Neural cell (in vitro differentiated cells): Measurements from ENCODE around the gene HIBADH. TPM values are rescaled to one million over a fixed set of nuclear protein-coding genes. Genes with fewer than 3 reads are reported as not detected.

Experiments
- H2AFZ ChIP-seq: fragments of 200-600, 300-800 bp; sonication (generic), shearing (Covaris generic); 2 replicates; pipeline ENCODE4 v1.6.0; 2014; ENCODE audit warnings: low read depth, mild to moderate bottlenecking, antibody characterized with exemption, low read length, moderate library complexity
- H3F3A ChIP-seq: fragments of 200-600 bp; shearing (Covaris generic); 2 replicates; pipeline ENCODE4 v1.6.1; 2016; ENCODE audit warnings: mild to moderate bottlenecking, moderate library complexity, mixed read lengths, antibody characterized with exemption, low read length; ENCODE audit not compliant: insufficient read depth, poor library complexity, severe bottlenecking
- H3K27ac ChIP-seq: fragments of 200-600, 300-800 bp; sonication (generic), shearing (Covaris generic); 2 replicates; pipeline ENCODE4 v1.5.1; 2014; ENCODE audit warnings: mild to moderate bottlenecking, low read length, moderate library complexity
- H3K27me3 ChIP-seq: fragments of 300-800, 200-600 bp; sonication (generic), shearing (Covaris generic); 2 replicates; pipeline ENCODE4 v1.6.0; 2014; ENCODE audit warnings: mild to moderate bottlenecking, low read depth, low read length, moderate library complexity; ENCODE audit not compliant: insufficient read depth
- H3K36me3 ChIP-seq: fragments of 300-800, 200-600 bp; sonication (generic), shearing (Covaris generic); 2 replicates; pipeline ENCODE4 v1.5.1; 2014; ENCODE audit warnings: mild to moderate bottlenecking, antibody characterized with exemption, low read length, moderate library complexity; ENCODE audit not compliant: insufficient read depth
- H3K4me2 ChIP-seq: fragments of 300-800, 200-600 bp; sonication (generic), shearing (Covaris generic); 2 replicates; pipeline ENCODE4 v1.6.0; 2014; ENCODE audit warnings: mild to moderate bottlenecking, low read length
- H3K4me3 ChIP-seq: fragments of 300-800, 200-600 bp; sonication (generic), shearing (Covaris generic); 2 replicates; pipeline ENCODE4 v1.5.1; 2014; ENCODE audit warnings: mild to moderate bottlenecking, low read length, moderate library complexity
- H3K79me2 ChIP-seq: fragments of 200-600 bp; shearing (Covaris generic); replicated peaks from 2 replicates; pipeline ENCODE4 v1.6.0; 2014; ENCODE audit warnings: mild to moderate bottlenecking, low read length, moderate library complexity; ENCODE audit not compliant: insufficient read depth
- H3K9ac ChIP-seq: fragments of 300-800, 200-600 bp; sonication (generic), shearing (Covaris generic); 2 replicates; pipeline ENCODE4 v1.6.1; 2016; ENCODE audit warnings: mild to moderate bottlenecking, low read length, mixed read lengths
- H3K9me2 ChIP-seq: fragments of 200-600 bp; shearing (Covaris generic); 2 replicates; pipeline ENCODE4 v1.6.1; 2016; ENCODE audit warnings: mild to moderate bottlenecking, low read length, mixed read lengths; ENCODE audit not compliant: insufficient read depth
- H3K9me3 ChIP-seq: fragments of 200-600, 300-800 bp; sonication (generic), shearing (Covaris generic); 2 replicates; pipeline ENCODE4 v1.6.1; 2016; ENCODE audit warnings: mild to moderate bottlenecking, mixed run types, low read length, moderate library complexity, mixed read lengths
- H4K20me1 ChIP-seq: fragments of 200-600 bp; shearing (Covaris generic); 2 replicates; pipeline ENCODE4 v1.6.1; 2016; ENCODE audit warnings: mild to moderate bottlenecking, mixed run types; ENCODE audit not compliant: insufficient read depth
- EP300 ChIP-seq: fragments of 450-650 bp; conservative IDR thresholded peaks from 2 replicates; pipeline ENCODE4 v1.6.1; 2014; ENCODE audit warnings: antibody characterized with exemption, mild to moderate bottlenecking, moderate library complexity; ENCODE audit not compliant: poor library complexity, severe bottlenecking
- EZH2 ChIP-seq: fragments of 200-600, 300-800 bp; shearing (Covaris generic), sonication (generic); IDR thresholded peaks from 2 replicates; pipeline ENCODE4 v1.6.1; 2014; ENCODE audit warnings: antibody characterized with exemption, low read length, borderline replicate concordance, mild to moderate bottlenecking; ENCODE audit not compliant: insufficient read depth, poor library complexity, severe bottlenecking
- MXI1 ChIP-seq: fragments of 450-650 bp; conservative IDR thresholded peaks from 2 replicates; pipeline ENCODE4 v1.6.1; 2014; ENCODE audit warnings: antibody characterized with exemption, mild to moderate bottlenecking; ENCODE audit not compliant: poor library complexity, severe bottlenecking
- POLR2AphosphoS5 ChIP-seq: IDR thresholded peaks from 2 replicates; pipeline ENCODE4 v1.6.1; 2012
- RAD21 ChIP-seq: fragments of 450-650 bp; conservative IDR thresholded peaks from 2 replicates; pipeline ENCODE4 v1.6.1; 2014; ENCODE audit warnings: antibody characterized with exemption, mild to moderate bottlenecking, moderate library complexity
- SMC3 ChIP-seq: fragments of 450-650 bp; conservative IDR thresholded peaks from 2 replicates; pipeline ENCODE4 v1.6.1; 2014; ENCODE audit warnings: antibody characterized with exemption, mild to moderate bottlenecking, moderate library complexity; ENCODE audit not compliant: poor library complexity
- TAF1 ChIP-seq: IDR thresholded peaks from 2 replicates; pipeline ENCODE4 v1.6.1; 2012; ENCODE audit warnings: low read depth
- polyA plus RNA-seq: library from polyadenylated mRNA; depleted of rRNA; stranded (reverse); fragments of >200 nt; gene quantifications from 2 replicates; pipeline ENCODE4 v1.2.3, GENCODE V29; 2014
- TF ChIP-seq, protein P1 (sequence below): IDR thresholded peaks from 2 replicates; pipeline ENCODE4 v1.6.1; 2012; ENCODE audit warnings: borderline replicate concordance
- TF ChIP-seq, protein P2 (sequence below): fragments of 450-650 bp; IDR thresholded peaks from 2 replicates; pipeline ENCODE4 v1.5.1; 2014; ENCODE audit warnings: antibody characterized with exemption, mild to moderate bottlenecking, moderate library complexity; ENCODE audit not compliant: poor library complexity, severe bottlenecking

The HIBADH gene
- polyA plus RNA-seq, 1 donor from 2014 or later, result 14.4 TPM

DNA sequence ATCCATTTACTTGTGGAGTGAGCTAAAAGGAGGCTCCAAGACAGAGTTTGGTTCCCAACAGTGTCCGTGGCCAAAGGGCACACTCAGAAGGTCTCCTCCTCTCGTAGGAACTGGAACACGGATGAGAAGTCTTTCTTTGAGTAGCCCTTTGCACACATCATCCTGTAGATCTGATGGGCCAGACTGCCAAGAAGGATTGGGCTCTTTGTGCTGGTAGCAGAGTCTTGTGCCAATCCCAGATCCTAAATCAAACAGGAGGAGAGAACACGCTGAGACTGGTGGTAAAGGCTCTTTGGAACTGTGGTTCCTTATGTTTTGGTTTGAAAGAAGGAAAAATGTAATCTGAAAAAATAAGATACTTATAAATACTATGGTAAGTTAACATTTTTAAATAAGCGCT, 136.6 kb downstream of the HIBADH start:
- Histone ChIP-seq H4K20me1 (no peaks in the 10 kb centered on the region), H3K9ac (no peak overlapping the region), H3F3A (no peaks in the 10 kb centered on the region), H2AFZ (no peak overlapping the region), H3K9me2 (no peaks in the 10 kb centered on the region), H3K27ac (no peak overlapping the region), H3K36me3 (no peaks in the 10 kb centered on the region), H3K27me3 (no peaks in the 10 kb centered on the region), H3K79me2 (no peaks in the 10 kb centered on the region), H3K4me2 (no peak overlapping the region), H3K4me3 (no peak overlapping the region), H3K9me3 (peaks cover 9% of the 10 kb centered on the region)
- TF ChIP-seq MXI1 (no peak), RAD21 (no peak), POLR2AphosphoS5 (no peak), SMC3 (no peak), TAF1 (no peak), EP300 (no peak), EZH2 (no peak)
- TF ChIP-seq, protein P1, sequence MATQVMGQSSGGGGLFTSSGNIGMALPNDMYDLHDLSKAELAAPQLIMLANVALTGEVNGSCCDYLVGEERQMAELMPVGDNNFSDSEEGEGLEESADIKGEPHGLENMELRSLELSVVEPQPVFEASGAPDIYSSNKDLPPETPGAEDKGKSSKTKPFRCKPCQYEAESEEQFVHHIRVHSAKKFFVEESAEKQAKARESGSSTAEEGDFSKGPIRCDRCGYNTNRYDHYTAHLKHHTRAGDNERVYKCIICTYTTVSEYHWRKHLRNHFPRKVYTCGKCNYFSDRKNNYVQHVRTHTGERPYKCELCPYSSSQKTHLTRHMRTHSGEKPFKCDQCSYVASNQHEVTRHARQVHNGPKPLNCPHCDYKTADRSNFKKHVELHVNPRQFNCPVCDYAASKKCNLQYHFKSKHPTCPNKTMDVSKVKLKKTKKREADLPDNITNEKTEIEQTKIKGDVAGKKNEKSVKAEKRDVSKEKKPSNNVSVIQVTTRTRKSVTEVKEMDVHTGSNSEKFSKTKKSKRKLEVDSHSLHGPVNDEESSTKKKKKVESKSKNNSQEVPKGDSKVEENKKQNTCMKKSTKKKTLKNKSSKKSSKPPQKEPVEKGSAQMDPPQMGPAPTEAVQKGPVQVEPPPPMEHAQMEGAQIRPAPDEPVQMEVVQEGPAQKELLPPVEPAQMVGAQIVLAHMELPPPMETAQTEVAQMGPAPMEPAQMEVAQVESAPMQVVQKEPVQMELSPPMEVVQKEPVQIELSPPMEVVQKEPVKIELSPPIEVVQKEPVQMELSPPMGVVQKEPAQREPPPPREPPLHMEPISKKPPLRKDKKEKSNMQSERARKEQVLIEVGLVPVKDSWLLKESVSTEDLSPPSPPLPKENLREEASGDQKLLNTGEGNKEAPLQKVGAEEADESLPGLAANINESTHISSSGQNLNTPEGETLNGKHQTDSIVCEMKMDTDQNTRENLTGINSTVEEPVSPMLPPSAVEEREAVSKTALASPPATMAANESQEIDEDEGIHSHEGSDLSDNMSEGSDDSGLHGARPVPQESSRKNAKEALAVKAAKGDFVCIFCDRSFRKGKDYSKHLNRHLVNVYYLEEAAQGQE, result no peak
- TF ChIP-seq, protein P2, sequence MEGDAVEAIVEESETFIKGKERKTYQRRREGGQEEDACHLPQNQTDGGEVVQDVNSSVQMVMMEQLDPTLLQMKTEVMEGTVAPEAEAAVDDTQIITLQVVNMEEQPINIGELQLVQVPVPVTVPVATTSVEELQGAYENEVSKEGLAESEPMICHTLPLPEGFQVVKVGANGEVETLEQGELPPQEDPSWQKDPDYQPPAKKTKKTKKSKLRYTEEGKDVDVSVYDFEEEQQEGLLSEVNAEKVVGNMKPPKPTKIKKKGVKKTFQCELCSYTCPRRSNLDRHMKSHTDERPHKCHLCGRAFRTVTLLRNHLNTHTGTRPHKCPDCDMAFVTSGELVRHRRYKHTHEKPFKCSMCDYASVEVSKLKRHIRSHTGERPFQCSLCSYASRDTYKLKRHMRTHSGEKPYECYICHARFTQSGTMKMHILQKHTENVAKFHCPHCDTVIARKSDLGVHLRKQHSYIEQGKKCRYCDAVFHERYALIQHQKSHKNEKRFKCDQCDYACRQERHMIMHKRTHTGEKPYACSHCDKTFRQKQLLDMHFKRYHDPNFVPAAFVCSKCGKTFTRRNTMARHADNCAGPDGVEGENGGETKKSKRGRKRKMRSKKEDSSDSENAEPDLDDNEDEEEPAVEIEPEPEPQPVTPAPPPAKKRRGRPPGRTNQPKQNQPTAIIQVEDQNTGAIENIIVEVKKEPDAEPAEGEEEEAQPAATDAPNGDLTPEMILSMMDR, result no peak

DNA sequence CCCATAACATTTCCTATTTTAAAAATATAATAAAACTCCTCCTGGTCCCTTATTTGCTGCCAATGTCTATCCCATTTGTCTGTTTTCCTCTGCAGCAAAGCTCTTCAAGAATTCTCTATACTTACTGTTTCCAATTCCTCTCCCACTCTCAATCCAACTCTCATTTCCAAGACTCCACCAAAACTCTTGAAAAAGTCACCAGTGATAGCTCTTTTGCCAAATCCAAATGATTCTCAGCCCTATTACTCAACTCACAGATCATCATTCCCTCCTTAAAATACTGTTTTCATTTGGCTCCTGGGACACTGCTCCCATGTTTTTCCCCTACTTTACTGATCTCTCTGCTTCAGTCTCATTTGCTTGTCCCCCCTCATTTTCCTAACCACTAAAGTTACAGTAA, 139.4 kb downstream of the HIBADH start:
- no peak for TF ChIP-seq SMC3
- no peak for TF ChIP-seq MXI1
- TF ChIP-seq TAF1, result no peak
- no peak for TF ChIP-seq RAD21
- TF ChIP-seq, protein P2, result no peak
- TF ChIP-seq EP300, result no peak
- no peak for TF ChIP-seq POLR2AphosphoS5
- no peak for TF ChIP-seq EZH2
- TF ChIP-seq, protein P1, result no peak
- no peaks in the 10 kb centered on the region for H3K9me2 ChIP-seq
- H2AFZ ChIP-seq, result no peak overlapping the region
- no peak overlapping the region for H3K9ac ChIP-seq
- no peaks in the 10 kb centered on the region for H4K20me1 ChIP-seq
- H3K9me3 ChIP-seq, result peaks cover 3% of the 10 kb centered on the region
- no peaks in the 10 kb centered on the region for H3F3A ChIP-seq
- no peak overlapping the region for H3K4me3 ChIP-seq
- no peaks in the 10 kb centered on the region for H3K79me2 ChIP-seq
- H3K27me3 ChIP-seq, result no peaks in the 10 kb centered on the region
- H3K4me2 ChIP-seq, result no peak overlapping the region
- no peaks in the 10 kb centered on the region for H3K36me3 ChIP-seq
- no peak overlapping the region for H3K27ac ChIP-seq
